Immature natural killer cell (primary cell): ENCODE results near the gene PPP1R17. TPM values are rescaled to one million over a fixed set of nuclear protein-coding genes. Genes with fewer than 3 reads are reported as not detected.

ENCODE experiments used
- DNase-seq, 3 donors: peaks; one replicate each; pipeline ENCODE4 v3.0.0; 2022; ENCODE audit warnings: mixed read lengths in 1 of 3
- H3K27ac Mint-ChIP-seq, 6 donors: one replicate each; pipeline ENCODE4 v1.8.0; 2020; ENCODE audit warnings: mixed read lengths in 6 of 6, mild to moderate bottlenecking in 5 of 6, inconsistent platforms in 4 of 6, moderate library complexity in 3 of 6
- H3K27me3 Mint-ChIP-seq, 3 donors: one replicate each; pipeline ENCODE4 v1.8.0; 2020 to 2021; ENCODE audit warnings: low read depth in 3 of 3, mild to moderate bottlenecking in 3 of 3, mixed read lengths in 3 of 3, moderate library complexity in 3 of 3, inconsistent platforms in 1 of 3
- H3K36me3 Mint-ChIP-seq, 3 donors: one replicate each; pipeline ENCODE4 v1.8.0; 2020; ENCODE audit warnings: mixed read lengths in 3 of 3, inconsistent platforms in 2 of 3, mild to moderate bottlenecking in 2 of 3
- H3K4me1 Mint-ChIP-seq, 2 donors: one replicate each; pipeline ENCODE4 v1.8.0; 2020; ENCODE audit warnings: inconsistent platforms in 2 of 2, mild to moderate bottlenecking in 2 of 2, mixed read lengths in 2 of 2, moderate library complexity in 1 of 2
- H3K4me3 Mint-ChIP-seq, 5 donors: one replicate each; pipeline ENCODE4 v1.8.0; 2020; ENCODE audit warnings: mild to moderate bottlenecking in 5 of 5, mixed read lengths in 5 of 5, inconsistent platforms in 3 of 5, moderate library complexity in 3 of 5
- H3K9me3 Mint-ChIP-seq, 6 donors: one replicate each; pipeline ENCODE4 v1.8.0; 2020; ENCODE audit warnings: mild to moderate bottlenecking in 6 of 6, mixed read lengths in 6 of 6, inconsistent platforms in 4 of 6, moderate library complexity in 3 of 6
- polyA plus RNA-seq, 3 donors: library from polyadenylated mRNA; unstranded; fragments of 300-500 nt; fragmentation: Illumina TruSeq; gene quantifications; one replicate each; pipeline ENCODE4 v1.2.3, GENCODE V29; 2021

Gene PPP1R17
- polyA plus RNA-seq, 3 donors from 2014 or later, result not detected

DNA sequence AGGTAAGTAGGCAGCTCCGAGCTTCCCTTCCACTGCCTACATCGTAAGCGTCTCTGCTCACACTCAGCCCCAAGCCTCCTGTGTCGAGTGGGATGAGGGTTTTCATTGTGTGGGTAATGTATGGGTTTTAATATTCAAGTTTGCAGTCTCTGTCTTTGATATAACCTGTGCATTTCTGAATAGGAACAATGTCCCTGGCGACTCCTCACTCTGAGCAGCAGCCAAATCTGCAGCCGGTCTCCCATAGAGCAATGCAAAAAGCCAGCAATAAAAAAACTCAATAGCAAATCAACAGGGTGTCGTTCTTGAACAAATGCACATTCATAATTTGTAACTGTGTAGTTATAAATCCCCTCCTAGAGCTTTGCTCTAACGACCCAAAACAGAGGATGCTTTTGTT, 33.4 kb downstream of the PPP1R17 start:
- H3K36me3 Mint-ChIP-seq, result no peaks in the 10 kb centered on the region
- H3K4me1 Mint-ChIP-seq, result no peaks in the 10 kb centered on the region
- H3K4me3 Mint-ChIP-seq, result no peak overlapping the region
- DNase-seq, result no peak
- peaks cover 0 to 2% (median 0%) of the 10 kb centered on the region in 6 donors for H3K9me3 Mint-ChIP-seq
- no peaks in the 10 kb centered on the region for H3K27me3 Mint-ChIP-seq
- no peak overlapping the region for H3K27ac Mint-ChIP-seq

DNA sequence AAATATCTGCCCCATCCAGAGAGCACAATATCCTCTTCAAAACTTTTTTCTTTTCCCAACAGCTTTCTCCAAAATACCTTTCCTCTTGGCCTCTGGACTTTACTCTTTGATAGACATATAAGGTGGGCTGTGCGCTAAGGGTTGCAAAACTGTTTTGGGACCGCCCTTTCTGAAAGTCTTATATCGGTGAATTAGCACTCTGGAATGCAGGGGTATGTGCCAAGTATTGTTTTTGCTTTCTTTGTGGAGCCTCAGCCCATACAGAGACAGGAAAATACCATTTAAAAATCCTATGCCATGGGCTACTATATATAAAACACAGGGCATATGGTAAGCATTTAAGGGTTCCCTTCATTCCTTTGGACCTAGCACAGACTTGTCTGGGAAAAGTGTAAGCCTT, 37.7 kb downstream of the PPP1R17 start:
- no peak overlapping the region for H3K4me3 Mint-ChIP-seq
- H3K4me1 Mint-ChIP-seq, result no peaks in the 10 kb centered on the region
- DNase-seq, result no peak
- H3K36me3 Mint-ChIP-seq, result no peaks in the 10 kb centered on the region
- no peak overlapping the region for H3K27ac Mint-ChIP-seq
- H3K9me3 Mint-ChIP-seq, result no peaks in the 10 kb centered on the region
- H3K27me3 Mint-ChIP-seq, result no peaks in the 10 kb centered on the region

DNA sequence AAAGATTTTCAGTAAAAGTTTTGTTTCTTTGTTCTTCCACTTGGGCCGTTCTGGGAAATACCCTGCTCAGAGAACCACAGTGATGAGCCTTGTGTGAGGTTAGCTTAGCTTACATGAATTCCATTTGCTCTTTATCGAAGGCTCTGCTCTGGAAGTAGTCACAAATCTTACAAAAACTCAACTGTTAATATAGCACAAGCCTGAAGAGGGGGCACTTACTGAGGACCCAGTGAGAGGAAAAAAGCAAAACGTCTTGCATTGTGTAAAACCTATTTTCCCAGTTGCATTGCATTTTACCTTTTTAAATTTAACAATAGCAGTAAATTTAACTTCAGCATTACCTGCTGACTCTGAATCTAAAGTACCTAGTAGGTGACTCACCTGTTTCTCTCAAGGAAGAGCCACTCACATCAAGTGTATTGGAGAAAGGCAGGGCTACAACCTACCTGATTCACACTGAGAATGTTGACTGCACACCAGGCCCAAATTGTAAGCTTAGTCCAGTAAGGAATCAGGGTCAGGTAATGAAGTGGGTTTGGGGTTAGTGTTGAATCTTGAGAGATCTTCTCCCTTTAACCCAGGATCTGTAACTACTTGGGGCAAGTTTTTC, 42.3 kb downstream of the PPP1R17 start:
- Mint-ChIP-seq H3K9me3 (peaks cover 0 to 4% (median 0%) of the 10 kb centered on the region in 6 donors), H3K27me3 (no peaks in the 10 kb centered on the region), H3K27ac (no peak overlapping the region), H3K36me3 (peaks cover 0 to 3% (median 0%) of the 10 kb centered on the region in 3 donors), H3K4me3 (no peak overlapping the region), H3K4me1 (no peaks in the 10 kb centered on the region)
- no peak for DNase-seq

- peaks cover 0 to 3% (median 0%) of the 10 kb centered on the region in 3 donors for H3K36me3 Mint-ChIP-seq
- H3K27ac Mint-ChIP-seq, result no peak overlapping the region
- H3K9me3 Mint-ChIP-seq, result peaks cover 0 to 4% (median 0%) of the 10 kb centered on the region in 6 donors
- no peak for DNase-seq
- peaks cover 0 to 3% (median 2%) of the 10 kb centered on the region in 3 donors for H3K27me3 Mint-ChIP-seq
- H3K4me1 Mint-ChIP-seq, result no peaks in the 10 kb centered on the region
- H3K4me3 Mint-ChIP-seq, result no peak overlapping the region
Observed at GRCh38 chr7:31734456-31734855, 47.4 kb downstream of the PPP1R17 start.

DNA sequence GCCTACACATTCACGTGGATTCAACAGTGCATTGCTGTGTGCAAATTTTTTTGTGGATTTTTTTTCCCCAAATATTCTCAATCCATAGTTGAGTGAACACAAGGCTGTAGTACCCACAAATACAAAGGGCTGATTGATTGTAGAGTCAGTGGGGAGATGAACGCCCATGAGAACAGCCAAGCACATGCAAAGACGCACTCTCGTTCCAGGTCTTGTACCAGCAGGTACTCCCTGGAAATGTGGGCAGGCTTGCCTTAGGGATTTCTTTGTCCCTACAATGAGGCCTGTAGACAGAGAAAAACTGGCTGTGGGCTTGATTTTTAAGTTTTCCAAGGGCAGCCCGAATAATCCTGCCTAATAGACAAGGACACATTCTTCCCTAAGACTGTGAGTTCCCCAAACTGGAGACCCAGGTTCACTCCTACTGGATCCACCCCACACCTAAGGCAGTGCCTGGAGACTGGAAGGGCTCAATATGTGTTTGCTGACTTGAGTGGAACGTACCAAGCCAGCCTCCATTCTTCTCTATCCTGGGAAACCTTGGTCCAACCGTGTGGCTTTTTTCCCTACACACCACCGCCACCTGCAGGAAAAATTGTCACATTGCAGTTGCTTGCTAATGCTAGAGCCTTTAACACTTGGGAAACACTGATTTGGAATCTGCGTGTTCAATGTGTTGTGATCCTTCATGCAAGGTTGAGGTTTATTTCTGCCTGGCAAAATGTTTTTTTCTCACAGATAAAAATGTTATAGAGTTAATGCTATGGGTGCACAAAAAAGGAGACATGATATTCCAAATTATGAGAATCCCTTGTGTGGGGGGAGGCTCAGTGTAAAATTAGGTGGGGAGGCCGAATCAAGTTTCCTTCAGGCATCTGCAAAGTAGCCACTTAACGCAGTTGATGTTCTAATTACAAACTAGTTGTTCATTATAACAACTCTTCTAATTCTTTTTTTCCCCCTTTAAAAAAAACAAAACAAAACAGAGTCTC, 49.3 kb downstream of the PPP1R17 start:
- peaks cover 2 to 3% (median 3%) of the 10 kb centered on the region in 3 donors for H3K27me3 Mint-ChIP-seq
- peaks cover 0 to 3% (median 0%) of the 10 kb centered on the region in 3 donors for H3K36me3 Mint-ChIP-seq
- no peak overlapping the region for H3K4me3 Mint-ChIP-seq
- H3K27ac Mint-ChIP-seq, result no peak overlapping the region
- H3K4me1 Mint-ChIP-seq, result no peaks in the 10 kb centered on the region
- no peaks in the 10 kb centered on the region for H3K9me3 Mint-ChIP-seq
- no peak for DNase-seq

GRCh38 chr7:31741852-31742251, 54.8 kb downstream of the PPP1R17 start:
- H3K27me3 Mint-ChIP-seq, result peaks cover 3 to 7% (median 3%) of the 10 kb centered on the region in 3 donors
- H3K4me1 Mint-ChIP-seq, result no peaks in the 10 kb centered on the region
- no peak for DNase-seq
- no peak overlapping the region for H3K27ac Mint-ChIP-seq
- peaks cover 0 to 2% (median 0%) of the 10 kb centered on the region in 6 donors for H3K9me3 Mint-ChIP-seq
- no peaks in the 10 kb centered on the region for H3K36me3 Mint-ChIP-seq
- no peak overlapping the region for H3K4me3 Mint-ChIP-seq

GRCh38 chr7:31744294-31744874, 57.4 kb downstream of the PPP1R17 start:
- Mint-ChIP-seq H3K27me3 (peaks cover 0 to 5% (median 3%) of the 10 kb centered on the region in 3 donors), H3K36me3 (no peaks in the 10 kb centered on the region), H3K9me3 (peaks cover 0 to 2% (median 0%) of the 10 kb centered on the region in 6 donors), H3K4me1 (no peaks in the 10 kb centered on the region), H3K4me3 (no peak overlapping the region), H3K27ac (no peak overlapping the region)
- peak in 2 of 3 donors; percentile 8 to 12 for DNase-seq

- H3K27ac Mint-ChIP-seq, result no peak overlapping the region
- peaks cover 0 to 2% (median 0%) of the 10 kb centered on the region in 6 donors for H3K9me3 Mint-ChIP-seq
- H3K4me3 Mint-ChIP-seq, result no peak overlapping the region
- H3K27me3 Mint-ChIP-seq, result peaks cover 0 to 3% (median 0%) of the 10 kb centered on the region in 3 donors
- no peaks in the 10 kb centered on the region for H3K36me3 Mint-ChIP-seq
- no peak for DNase-seq
- H3K4me1 Mint-ChIP-seq, result no peaks in the 10 kb centered on the region
Observed at GRCh38 chr7:31747553-31747952, 60.5 kb downstream of the PPP1R17 start.

DNA sequence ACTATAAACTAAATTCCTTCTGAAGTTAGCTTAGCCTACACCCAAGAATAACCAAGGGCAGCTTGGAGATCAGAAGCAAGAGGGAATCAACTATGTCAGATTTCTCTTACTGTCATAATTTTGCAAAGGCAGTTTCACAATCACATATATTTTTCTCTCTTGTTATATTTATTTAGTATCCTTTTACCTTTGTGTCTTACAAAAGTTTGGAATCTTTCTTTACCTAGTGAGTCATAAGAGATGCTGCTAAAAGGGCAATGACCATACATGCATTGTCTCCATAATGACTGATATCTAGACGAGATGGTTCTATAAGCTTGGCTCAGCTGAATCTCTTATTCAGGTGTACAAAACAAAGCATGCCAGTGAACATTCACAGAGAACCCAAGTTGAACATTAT, 61.1 kb downstream of the PPP1R17 start:
- Mint-ChIP-seq H3K4me3 (no peak overlapping the region), H3K9me3 (peaks cover 0 to 2% (median 0%) of the 10 kb centered on the region in 6 donors), H3K36me3 (no peaks in the 10 kb centered on the region), H3K27me3 (peaks cover 0 to 3% (median 0%) of the 10 kb centered on the region in 3 donors), H3K4me1 (no peaks in the 10 kb centered on the region), H3K27ac (no peak overlapping the region)
- no peak for DNase-seq

DNA sequence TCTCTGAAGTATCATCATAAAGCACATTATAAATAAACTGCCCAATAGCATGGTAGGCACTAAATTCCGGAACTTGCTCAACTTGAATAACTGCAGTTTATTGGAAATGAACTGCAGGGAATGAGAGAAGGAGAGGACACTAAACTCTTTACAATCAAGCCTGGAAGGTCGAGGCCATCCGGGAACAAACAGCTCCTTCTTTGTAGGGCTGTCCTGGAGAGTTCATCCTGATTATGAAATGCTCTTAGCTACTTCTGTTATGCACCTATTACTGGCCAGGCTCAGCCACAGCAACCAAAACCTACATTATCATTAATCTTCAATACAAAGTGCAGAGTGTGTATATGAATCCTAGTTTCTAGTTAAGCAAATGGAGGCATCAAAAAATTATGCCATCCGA, 64.7 kb downstream of the PPP1R17 start:
- Mint-ChIP-seq H3K9me3 (peaks cover 0 to 2% (median 0%) of the 10 kb centered on the region in 6 donors), H3K27ac (no peak overlapping the region), H3K27me3 (peaks cover 0 to 2% (median 0%) of the 10 kb centered on the region in 3 donors), H3K4me3 (no peak overlapping the region), H3K4me1 (no peaks in the 10 kb centered on the region), H3K36me3 (no peaks in the 10 kb centered on the region)
- DNase-seq, result no peak

Other genes with a start within 250 kb of the PPP1R17 start
- gene ITPRID1, start 173.1 kb upstream of the PPP1R17 start, polyA plus RNA-seq, result not detected